HepG2 (cell line): ENCODE measurements around the gene ADCY6. TPM values are rescaled to one million over a fixed set of nuclear protein-coding genes. Genes with fewer than 3 reads are reported as not detected.

ENCODE experiments used
- FOXA3 ChIP-seq: IDR thresholded peaks from 2 replicates; pipeline ENCODE4 v1.6.1; 2016; ENCODE audit warnings: missing genetic modification reagents, missing compliant biosample characterization
- GFI1 ChIP-seq: sonication (generic); formaldehyde crosslinking; IDR thresholded peaks from 2 replicates; pipeline ENCODE4 v1.5.0; 2020; ENCODE audit warnings: missing genetic modification reagents, mild to moderate bottlenecking, borderline replicate concordance
- JUNB ChIP-seq: sonication (generic); formaldehyde crosslinking; IDR thresholded peaks from 2 replicates; pipeline ENCODE4 v1.8.0; 2022; ENCODE audit warnings: missing genetic modification reagents, mild to moderate bottlenecking, borderline replicate concordance
- PRDM10 ChIP-seq: sonication (generic); formaldehyde crosslinking; IDR thresholded peaks from 2 replicates; pipeline ENCODE4 v1.4.0; 2020; ENCODE audit warnings: low read depth, missing genetic modification reagents
- SAFB2 ChIP-seq: sonication (generic); formaldehyde crosslinking; IDR thresholded peaks from 2 replicates; pipeline ENCODE4 v1.5.1; 2020; ENCODE audit warnings: missing genetic modification reagents, low read depth, mild to moderate bottlenecking, borderline replicate concordance
- SP140L ChIP-seq: sonication (generic); formaldehyde crosslinking; IDR thresholded peaks from 2 replicates; pipeline ENCODE4 v1.4.0; 2020; ENCODE audit warnings: missing genetic modification reagents, borderline replicate concordance
- ZNF280D ChIP-seq: sonication (generic); formaldehyde crosslinking; IDR thresholded peaks from 2 replicates; pipeline ENCODE4 v1.5.1; 2020; ENCODE audit warnings: mild to moderate bottlenecking, missing genetic modification reagents
- ZNF382 ChIP-seq: sonication (generic); formaldehyde crosslinking; IDR thresholded peaks from 2 replicates; pipeline ENCODE4 v1.5.0; 2020; ENCODE audit warnings: missing genetic modification reagents, mild to moderate bottlenecking, borderline replicate concordance
- ZNF703 ChIP-seq: sonication (generic); formaldehyde crosslinking; IDR thresholded peaks from 2 replicates; pipeline ENCODE4 v1.5.1; 2020; ENCODE audit warnings: missing genetic modification reagents, mild to moderate bottlenecking, moderate library complexity, borderline replicate concordance
- polyA plus RNA-seq, 8 experiments: library from polyadenylated mRNA; depleted of rRNA in 3 of 8; stranded (reverse) in 7 of 8; unstranded in 1 of 8; fragments of >200 nt; fragmentation: Illumina TruSeq in 4 of 8; extraction: Trizol in 4 of 8; gene quantifications; 2 replicates each; pipeline versions ENCODE4 v1.2.1 to v1.2.3, GENCODE V29; 2011 to 2016; ENCODE audit warnings: low read depth in 4 of 8, missing spikeins in 1 of 8, mixed read lengths in 1 of 8; ENCODE audit not compliant: insufficient read depth in 1 of 8
- total RNA-seq, 5 experiments: library from RNA; depleted of rRNA; stranded (reverse); fragments of >200 nt; fragmentation: Illumina TruSeq; extraction: Trizol; gene quantifications; 2 replicates each; pipeline ENCODE4 v1.2.3, GENCODE V29; 2016; ENCODE audit warnings: low read depth in 1 of 5
- TF ChIP-seq, protein P1 (sequence below), 2 experiments: sonication (generic) in 1 of 2; formaldehyde crosslinking in 1 of 2; IDR thresholded peaks; 2 replicates each; pipeline versions ENCODE4 v1.6.1 to v1.9.0; 2014 to 2022; ENCODE audit warnings: antibody characterized with exemption in 1 of 2, borderline replicate concordance in 1 of 2, inconsistent platforms in 1 of 2, low read depth in 1 of 2, missing genetic modification reagents in 1 of 2
- TF ChIP-seq, protein P2 (sequence below): sonication (generic); formaldehyde crosslinking; IDR thresholded peaks from 2 replicates; pipeline ENCODE4 v1.9.0; 2021; ENCODE audit warnings: missing genetic modification reagents, mild to moderate bottlenecking, borderline replicate concordance

The ADCY6 gene
- total and polyA plus RNA-seq, 2 of the 13 experiments (the other 11 are each of a cell fraction or from before 2014, with no cell fraction given) = 10.6 to 11.8 TPM

DNA sequence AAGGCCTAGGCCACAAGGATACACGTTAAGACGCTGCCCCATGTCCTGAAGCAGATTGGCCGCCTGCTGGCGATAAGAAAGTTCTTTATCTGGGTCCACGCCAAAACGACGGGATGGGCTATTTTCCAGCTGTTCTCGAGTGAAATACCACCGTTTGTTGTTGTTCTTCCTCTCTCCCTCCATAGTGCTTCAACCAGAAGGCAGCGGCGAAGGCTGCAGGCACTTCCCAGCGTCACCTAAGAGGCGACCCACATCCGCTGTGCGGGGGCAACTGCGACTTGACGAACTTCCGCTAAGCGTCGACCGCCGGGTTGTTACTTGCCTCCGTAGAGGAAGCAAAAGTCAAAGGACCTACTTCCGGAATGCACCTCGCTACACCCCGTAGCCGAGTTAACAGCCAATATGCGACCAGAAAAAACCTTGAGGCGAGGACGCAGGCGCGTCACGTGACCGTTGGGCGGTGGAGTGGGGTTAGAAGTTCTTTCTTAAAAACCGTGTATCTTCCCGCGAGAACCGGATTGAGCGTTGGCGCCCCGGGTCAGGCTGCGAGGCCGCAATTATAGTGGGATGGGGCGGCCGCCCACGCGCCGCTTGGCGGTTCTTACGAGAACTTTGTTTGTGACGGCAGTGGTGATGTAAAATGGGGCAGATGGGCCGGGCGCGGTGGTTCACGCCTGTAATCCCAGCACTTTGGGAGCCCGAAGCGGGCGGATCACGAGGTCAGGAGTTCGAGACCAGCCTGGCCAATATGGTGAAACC lies 72.2 kb downstream of the ADCY6 start, which contains the start of gene CCNT1 (continued):
- TF ChIP-seq PRDM10 (CRISPR knock-in tag) (no peak), SAFB2 (CRISPR knock-in tag) (no peak; the same call in 1 of the 2 replicates), ZNF382 (CRISPR knock-in tag) (no peak), ZNF703 (no peak; the same call in 1 of the 2 replicates), ZNF280D (peak; percentile 96), GFI1 (CRISPR knock-in tag) (peak; percentile 71; the same call in 1 of the 2 replicates), SP140L (peak; percentile 15; the same call in 1 of the 2 replicates), FOXA3 (peak; percentile 64), JUNB (CRISPR knock-in tag) (no peak)
- TF ChIP-seq, protein P1, sequence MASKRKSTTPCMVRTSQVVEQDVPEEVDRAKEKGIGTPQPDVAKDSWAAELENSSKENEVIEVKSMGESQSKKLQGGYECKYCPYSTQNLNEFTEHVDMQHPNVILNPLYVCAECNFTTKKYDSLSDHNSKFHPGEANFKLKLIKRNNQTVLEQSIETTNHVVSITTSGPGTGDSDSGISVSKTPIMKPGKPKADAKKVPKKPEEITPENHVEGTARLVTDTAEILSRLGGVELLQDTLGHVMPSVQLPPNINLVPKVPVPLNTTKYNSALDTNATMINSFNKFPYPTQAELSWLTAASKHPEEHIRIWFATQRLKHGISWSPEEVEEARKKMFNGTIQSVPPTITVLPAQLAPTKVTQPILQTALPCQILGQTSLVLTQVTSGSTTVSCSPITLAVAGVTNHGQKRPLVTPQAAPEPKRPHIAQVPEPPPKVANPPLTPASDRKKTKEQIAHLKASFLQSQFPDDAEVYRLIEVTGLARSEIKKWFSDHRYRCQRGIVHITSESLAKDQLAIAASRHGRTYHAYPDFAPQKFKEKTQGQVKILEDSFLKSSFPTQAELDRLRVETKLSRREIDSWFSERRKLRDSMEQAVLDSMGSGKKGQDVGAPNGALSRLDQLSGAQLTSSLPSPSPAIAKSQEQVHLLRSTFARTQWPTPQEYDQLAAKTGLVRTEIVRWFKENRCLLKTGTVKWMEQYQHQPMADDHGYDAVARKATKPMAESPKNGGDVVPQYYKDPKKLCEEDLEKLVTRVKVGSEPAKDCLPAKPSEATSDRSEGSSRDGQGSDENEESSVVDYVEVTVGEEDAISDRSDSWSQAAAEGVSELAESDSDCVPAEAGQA (IDR thresholded peaks at IDR 0.05; ENCODE audit: low read depth) = peak; percentile 98
- TF ChIP-seq, protein P1 (CRISPR knock-in tag; IDR thresholded peaks at IDR 0.05; ENCODE audit: borderline replicate concordance) = no peak
- TF ChIP-seq, protein P2, sequence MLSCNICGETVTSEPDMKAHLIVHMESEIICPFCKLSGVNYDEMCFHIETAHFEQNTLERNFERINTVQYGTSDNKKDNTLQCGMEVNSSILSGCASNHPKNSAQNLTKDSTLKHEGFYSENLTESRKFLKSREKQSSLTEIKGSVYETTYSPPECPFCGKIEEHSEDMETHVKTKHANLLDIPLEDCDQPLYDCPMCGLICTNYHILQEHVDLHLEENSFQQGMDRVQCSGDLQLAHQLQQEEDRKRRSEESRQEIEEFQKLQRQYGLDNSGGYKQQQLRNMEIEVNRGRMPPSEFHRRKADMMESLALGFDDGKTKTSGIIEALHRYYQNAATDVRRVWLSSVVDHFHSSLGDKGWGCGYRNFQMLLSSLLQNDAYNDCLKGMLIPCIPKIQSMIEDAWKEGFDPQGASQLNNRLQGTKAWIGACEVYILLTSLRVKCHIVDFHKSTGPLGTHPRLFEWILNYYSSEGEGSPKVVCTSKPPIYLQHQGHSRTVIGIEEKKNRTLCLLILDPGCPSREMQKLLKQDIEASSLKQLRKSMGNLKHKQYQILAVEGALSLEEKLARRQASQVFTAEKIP (CRISPR knock-in tag) = no peak
